Ishikawa (cell line): ENCODE results near the gene PRPSAP2.

Source experiments
- CEBPB ChIP-seq: IDR thresholded peaks from 2 replicates; pipeline ENCODE4 v1.6.1; 2012
- CREB1 ChIP-seq: IDR thresholded peaks from 2 replicates; pipeline ENCODE4 v1.6.1; 2012; ENCODE audit warnings: low read depth
- EGR1 ChIP-seq: IDR thresholded peaks from 2 replicates; pipeline ENCODE4 v1.6.1; 2012
- EP300 ChIP-seq: IDR thresholded peaks from 2 replicates; pipeline ENCODE4 v1.6.1; 2012; ENCODE audit warnings: borderline replicate concordance
- FOXM1 ChIP-seq: IDR thresholded peaks from 2 replicates; pipeline ENCODE4 v1.6.1; 2012; ENCODE audit warnings: low read depth, borderline replicate concordance
- NFIC ChIP-seq: IDR thresholded peaks from 2 replicates; pipeline ENCODE4 v1.6.1; 2012
- RAD21 ChIP-seq: IDR thresholded peaks from 2 replicates; pipeline ENCODE4 v1.6.1; 2012; ENCODE audit warnings: low read depth
- TAF1 ChIP-seq: IDR thresholded peaks from 2 replicates; pipeline ENCODE4 v1.6.1; 2012; ENCODE audit warnings: low read depth, mild to moderate bottlenecking
- TCF12 ChIP-seq: IDR thresholded peaks from 2 replicates; pipeline ENCODE4 v1.6.1; 2012; ENCODE audit warnings: low read depth
- TEAD4 ChIP-seq: IDR thresholded peaks from 2 replicates; pipeline ENCODE4 v1.6.1; 2012
- YY1 ChIP-seq: IDR thresholded peaks from 2 replicates; pipeline ENCODE4 v1.6.1; 2012; ENCODE audit warnings: low read depth
- ZBTB7A ChIP-seq: IDR thresholded peaks from 2 replicates; pipeline ENCODE4 v1.6.1; 2012; ENCODE audit warnings: low read depth
- TF ChIP-seq, protein P1 (sequence below): IDR thresholded peaks from 2 replicates; pipeline ENCODE4 v1.6.1; 2012
- TF ChIP-seq, protein P2 (sequence below): IDR thresholded peaks from 2 replicates; pipeline ENCODE4 v1.6.1; 2012; ENCODE audit warnings: low read depth, mild to moderate bottlenecking
- TF ChIP-seq, protein P3 (sequence below): IDR thresholded peaks from 2 replicates; pipeline ENCODE4 v1.6.1; 2012

Gene PRPSAP2

DNA sequence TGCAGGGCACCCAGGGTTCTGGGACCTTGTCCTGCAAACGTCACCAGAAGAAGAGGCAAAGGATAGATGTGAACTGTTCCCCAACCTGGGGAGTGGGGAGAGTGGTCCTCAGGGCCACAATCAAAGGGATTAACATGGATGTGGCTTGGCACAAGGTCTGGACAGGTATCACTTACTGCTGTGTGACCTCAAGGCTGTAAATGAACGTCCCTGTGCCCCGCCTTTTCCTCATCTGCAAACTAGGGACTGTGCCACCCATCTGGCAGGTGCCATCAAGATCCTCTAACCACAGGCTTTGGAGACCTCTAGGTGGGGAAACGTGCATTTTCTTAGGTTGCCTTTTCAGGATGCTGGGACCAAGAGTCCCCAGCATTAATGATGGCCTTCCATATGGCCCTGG, 119.1 kb downstream of the PRPSAP2 start:
- TF ChIP-seq RAD21 (no peak), CREB1 (no peak), TCF12 (no peak), EP300 (no peak), ZBTB7A (no peak), CEBPB (no peak), EGR1 (no peak), TAF1 (no peak), TEAD4 (no peak), NFIC (no peak)
- TF ChIP-seq, protein P1, sequence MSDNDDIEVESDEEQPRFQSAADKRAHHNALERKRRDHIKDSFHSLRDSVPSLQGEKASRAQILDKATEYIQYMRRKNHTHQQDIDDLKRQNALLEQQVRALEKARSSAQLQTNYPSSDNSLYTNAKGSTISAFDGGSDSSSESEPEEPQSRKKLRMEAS, result no peak

DNA sequence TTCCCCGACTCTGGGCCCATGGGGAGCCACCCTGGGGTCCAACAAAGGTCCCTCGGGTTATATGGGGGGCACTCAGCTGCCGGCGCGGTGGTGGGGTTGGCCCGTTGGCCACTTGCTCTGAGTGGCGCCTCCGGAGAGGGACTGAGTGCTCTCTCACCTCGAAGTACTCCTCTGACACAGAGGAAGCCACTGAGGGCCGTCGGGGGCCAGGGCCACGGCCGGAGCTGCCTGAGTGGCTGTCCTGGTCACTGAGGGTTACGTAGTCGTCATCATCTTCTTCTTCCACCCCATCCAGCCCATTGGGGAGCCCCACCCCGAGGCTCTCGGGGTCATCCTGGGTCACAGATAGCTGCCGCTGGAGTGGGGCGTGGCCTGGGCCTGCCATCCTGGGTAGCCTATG, 119.7 kb downstream of the PRPSAP2 start:
- no peak for TF ChIP-seq CREB1
- TF ChIP-seq, protein P1, result no peak
- TF ChIP-seq NFIC, result no peak

DNA sequence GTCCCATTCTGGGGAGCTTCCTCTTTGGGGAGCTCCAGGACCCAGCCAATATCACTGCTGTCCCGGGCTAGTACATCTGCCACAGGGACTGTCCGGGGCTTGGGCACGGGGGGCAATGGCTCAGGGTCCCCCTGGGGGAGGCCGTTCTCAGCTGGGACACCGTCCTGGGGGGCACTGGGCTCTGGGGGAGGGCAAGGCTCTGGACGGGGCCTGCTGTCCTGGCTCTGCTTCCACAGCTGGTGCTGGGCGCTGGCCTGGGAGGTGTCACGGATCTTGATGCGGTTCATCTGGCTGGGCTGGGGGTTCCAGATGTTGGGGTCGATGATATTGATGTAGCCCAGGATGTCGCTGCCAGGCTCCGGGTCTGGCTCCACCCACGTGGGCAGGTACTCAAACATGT, 120.1 kb downstream of the PRPSAP2 start:
- TF ChIP-seq, protein P1, result no peak
- TF ChIP-seq RAD21, result no peak
- no peak for TF ChIP-seq FOXM1
- no peak for TF ChIP-seq TAF1
- TF ChIP-seq, protein P2, sequence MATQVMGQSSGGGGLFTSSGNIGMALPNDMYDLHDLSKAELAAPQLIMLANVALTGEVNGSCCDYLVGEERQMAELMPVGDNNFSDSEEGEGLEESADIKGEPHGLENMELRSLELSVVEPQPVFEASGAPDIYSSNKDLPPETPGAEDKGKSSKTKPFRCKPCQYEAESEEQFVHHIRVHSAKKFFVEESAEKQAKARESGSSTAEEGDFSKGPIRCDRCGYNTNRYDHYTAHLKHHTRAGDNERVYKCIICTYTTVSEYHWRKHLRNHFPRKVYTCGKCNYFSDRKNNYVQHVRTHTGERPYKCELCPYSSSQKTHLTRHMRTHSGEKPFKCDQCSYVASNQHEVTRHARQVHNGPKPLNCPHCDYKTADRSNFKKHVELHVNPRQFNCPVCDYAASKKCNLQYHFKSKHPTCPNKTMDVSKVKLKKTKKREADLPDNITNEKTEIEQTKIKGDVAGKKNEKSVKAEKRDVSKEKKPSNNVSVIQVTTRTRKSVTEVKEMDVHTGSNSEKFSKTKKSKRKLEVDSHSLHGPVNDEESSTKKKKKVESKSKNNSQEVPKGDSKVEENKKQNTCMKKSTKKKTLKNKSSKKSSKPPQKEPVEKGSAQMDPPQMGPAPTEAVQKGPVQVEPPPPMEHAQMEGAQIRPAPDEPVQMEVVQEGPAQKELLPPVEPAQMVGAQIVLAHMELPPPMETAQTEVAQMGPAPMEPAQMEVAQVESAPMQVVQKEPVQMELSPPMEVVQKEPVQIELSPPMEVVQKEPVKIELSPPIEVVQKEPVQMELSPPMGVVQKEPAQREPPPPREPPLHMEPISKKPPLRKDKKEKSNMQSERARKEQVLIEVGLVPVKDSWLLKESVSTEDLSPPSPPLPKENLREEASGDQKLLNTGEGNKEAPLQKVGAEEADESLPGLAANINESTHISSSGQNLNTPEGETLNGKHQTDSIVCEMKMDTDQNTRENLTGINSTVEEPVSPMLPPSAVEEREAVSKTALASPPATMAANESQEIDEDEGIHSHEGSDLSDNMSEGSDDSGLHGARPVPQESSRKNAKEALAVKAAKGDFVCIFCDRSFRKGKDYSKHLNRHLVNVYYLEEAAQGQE, result no peak
- TF ChIP-seq YY1, result no peak
- TF ChIP-seq NFIC, result no peak
- no peak for TF ChIP-seq ZBTB7A
- no peak for TF ChIP-seq EP300
- TF ChIP-seq CEBPB, result no peak
- no peak for TF ChIP-seq CREB1
- no peak for TF ChIP-seq TEAD4
- no peak for TF ChIP-seq TCF12
- TF ChIP-seq EGR1, result no peak
- TF ChIP-seq, protein P3, sequence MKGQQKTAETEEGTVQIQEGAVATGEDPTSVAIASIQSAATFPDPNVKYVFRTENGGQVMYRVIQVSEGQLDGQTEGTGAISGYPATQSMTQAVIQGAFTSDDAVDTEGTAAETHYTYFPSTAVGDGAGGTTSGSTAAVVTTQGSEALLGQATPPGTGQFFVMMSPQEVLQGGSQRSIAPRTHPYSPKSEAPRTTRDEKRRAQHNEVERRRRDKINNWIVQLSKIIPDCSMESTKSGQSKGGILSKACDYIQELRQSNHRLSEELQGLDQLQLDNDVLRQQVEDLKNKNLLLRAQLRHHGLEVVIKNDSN, result no peak

DNA sequence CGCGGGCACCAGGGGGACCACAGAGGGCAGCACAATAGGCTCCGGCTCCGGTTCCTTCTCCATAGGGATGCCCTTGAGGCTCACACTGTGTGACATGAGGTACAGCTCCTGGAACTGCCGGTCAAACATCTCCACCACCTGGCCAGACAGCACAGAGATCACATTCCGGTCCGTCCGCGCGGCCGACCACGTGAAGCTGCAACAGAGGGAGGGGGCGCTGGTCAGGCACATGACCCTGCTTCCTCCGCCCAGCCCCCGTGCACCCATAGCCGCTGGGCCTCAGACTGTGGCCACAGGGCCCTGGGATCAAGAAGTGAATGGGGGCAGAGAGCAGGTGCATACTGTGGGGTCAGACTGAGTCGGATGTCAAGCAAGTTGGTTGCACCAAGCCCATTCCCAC, 120.7 kb downstream of the PRPSAP2 start:
- TF ChIP-seq TAF1 (no peak), CREB1 (no peak), CEBPB (no peak), TCF12 (no peak), FOXM1 (no peak), YY1 (no peak), RAD21 (no peak), ZBTB7A (no peak), NFIC (no peak), TEAD4 (no peak), EP300 (no peak), EGR1 (no peak)
- TF ChIP-seq, protein P2, result no peak
- TF ChIP-seq, protein P1, result no peak
